NOMO-1 treated with dmso at 0.1 percent for 144 hours (cell line): Measurements from ENCODE around the gene GRPEL2.

Experiments used
- DNase-seq: peaks from one replicate; lab custom pipeline; 2025; ENCODE audit not compliant: unreplicated experiment; lab: John Stamatoyannopoulos, UW

The GRPEL2 gene

GRCh38 chr5:149317281-149318048 is 27.8 kb upstream of the GRPEL2 start:
- DNase-seq = peak; percentile 16

- DNase-seq = no peak
Measured at GRCh38 chr5:149319174-149319573, 26.1 kb upstream of the GRPEL2 start.

- no peak for DNase-seq
Measured at GRCh38 chr5:149320791-149321330, 24.4 kb upstream of the GRPEL2 start.

GRCh38 chr5:149322518-149322917 is 22.8 kb upstream of the GRPEL2 start:
- DNase-seq = no peak

- no peak for DNase-seq
Measured at GRCh38 chr5:149323210-149323609, 22.1 kb upstream of the GRPEL2 start.

- DNase-seq = no peak
Measured at GRCh38 chr5:149323621-149324205, 21.6 kb upstream of the GRPEL2 start.

GRCh38 chr5:149324641-149325040 is 20.7 kb upstream of the GRPEL2 start:
- DNase-seq = no peak

- no peak for DNase-seq
Measured at GRCh38 chr5:149325166-149325735, 20.0 kb upstream of the GRPEL2 start.

GRCh38 chr5:149325894-149326293 is 19.4 kb upstream of the GRPEL2 start:
- DNase-seq = no peak

GRCh38 chr5:149326611-149327010 is 18.7 kb upstream of the GRPEL2 start:
- DNase-seq = no peak

- no peak for DNase-seq
Measured at GRCh38 chr5:149328177-149328576, 17.1 kb upstream of the GRPEL2 start.

GRCh38 chr5:149333711-149334443 is 11.4 kb upstream of the GRPEL2 start:
- no peak for DNase-seq

- DNase-seq = no peak
Measured at GRCh38 chr5:149337736-149338135, 7.6 kb upstream of the GRPEL2 start.

- no peak for DNase-seq
Measured at GRCh38 chr5:149338364-149338763, 6.9 kb upstream of the GRPEL2 start.

- DNase-seq = no peak
Measured at GRCh38 chr5:149340920-149341319, 4.4 kb upstream of the GRPEL2 start.

- no peak for DNase-seq
Measured at GRCh38 chr5:149341876-149342275, 3.4 kb upstream of the GRPEL2 start.

- DNase-seq = no peak
Measured at GRCh38 chr5:149344151-149344550, 1.1 kb upstream of the GRPEL2 start.

- DNase-seq = no peak
Measured at GRCh38 chr5:149345892-149346222, 558 bp downstream of the GRPEL2 start.

GRCh38 chr5:149348518-149348917 is 3.2 kb downstream of the GRPEL2 start:
- no peak for DNase-seq

- DNase-seq = no peak
Measured at GRCh38 chr5:149349382-149349781, 4.1 kb downstream of the GRPEL2 start.

GRCh38 chr5:149352169-149352568 is 6.9 kb downstream of the GRPEL2 start:
- DNase-seq = no peak

- DNase-seq = no peak
Measured at GRCh38 chr5:149353911-149354310, 8.6 kb downstream of the GRPEL2 start.
